Measurements from ENCODE around the gene MST1.
"Not testable (repeated sequence)": the region's sequence is repeated elsewhere in the genome, so short reads cannot be mapped to it uniquely, and the experiment has no call there.

- TF ChIP-seq CTCF, POLR2A (IDR thresholded peaks at IDR 0.05): not testable (repeated sequence)
Observed at GRCh38 chr3:49687424-49687795, 1.9 kb downstream of the MST1 start.

All from thyroid gland (tissue), 4 donors.